Measurements from ENCODE around the gene SETBP1.

GRCh38 chr18:45034179-45034578 lies 353.5 kb downstream of the SETBP1 start:
- TF ChIP-seq CTCF (IDR thresholded peaks at IDR 0.05): no peak
- no peak for TF ChIP-seq POLR2A (IDR thresholded peaks at IDR 0.05)
